H9 (cell line): ENCODE results near the gene GRHL3. TPM values are rescaled to one million over a fixed set of nuclear protein-coding genes. Genes with fewer than 3 reads are reported as not detected.

Source experiments
- DNase-seq: peaks from one replicate; pipeline ENCODE4 v3.0.0-alpha.2; 2017
- H2AFZ ChIP-seq: one replicate; pipeline ENCODE4 v1.6.1; 2013; ENCODE audit warnings: mild to moderate bottlenecking, low read length, control low read depth, moderate library complexity
- H2AK5ac ChIP-seq: 2 replicates; pipeline ENCODE4 v1.6.1; 2013; ENCODE audit warnings: low read length, control low read depth, mixed read lengths; ENCODE audit not compliant: insufficient read length
- H2BK120ac ChIP-seq: one replicate; pipeline ENCODE4 v1.6.1; 2013; ENCODE audit warnings: low read depth, mild to moderate bottlenecking, low read length, control low read depth, inconsistent platforms; ENCODE audit not compliant: poor library complexity, severe bottlenecking
- H2BK12ac ChIP-seq: 2 replicates; pipeline ENCODE4 v1.6.1; 2013; ENCODE audit warnings: low read length, control low read depth, mixed read lengths, low read depth; ENCODE audit not compliant: insufficient read length
- H2BK15ac ChIP-seq: 2 replicates; pipeline ENCODE4 v1.6.1; 2013; ENCODE audit warnings: low read depth, low read length, control low read depth
- H2BK20ac ChIP-seq: one replicate; pipeline ENCODE4 v1.6.1; 2013; ENCODE audit warnings: low read depth, mild to moderate bottlenecking, low read length, control low read depth, inconsistent platforms; ENCODE audit not compliant: poor library complexity, severe bottlenecking
- H2BK5ac ChIP-seq: 2 replicates; pipeline ENCODE4 v1.6.1; 2013; ENCODE audit warnings: low read length, control low read depth, mixed read lengths; ENCODE audit not compliant: insufficient read length
- H3K14ac ChIP-seq: 2 replicates; pipeline ENCODE4 v1.6.1; 2013; ENCODE audit warnings: low read length, control low read depth; ENCODE audit not compliant: insufficient read depth
- H3K18ac ChIP-seq: 2 replicates; pipeline ENCODE4 v1.6.1; 2013; ENCODE audit warnings: low read depth, mild to moderate bottlenecking, mixed read lengths, low read length, control low read depth; ENCODE audit not compliant: insufficient read length
- H3K23ac ChIP-seq: 2 replicates; pipeline ENCODE4 v1.6.1; 2013; ENCODE audit warnings: low read length, control low read depth, mixed read lengths, low read depth; ENCODE audit not compliant: insufficient read length
- H3K23me2 ChIP-seq: 2 replicates; pipeline ENCODE4 v1.6.1; 2013; ENCODE audit warnings: low read depth, mild to moderate bottlenecking, mixed read lengths, low read length, control low read depth; ENCODE audit not compliant: insufficient read length, poor library complexity, severe bottlenecking
- H3K27ac ChIP-seq: 2 replicates; pipeline ENCODE4 v1.5.1; 2013; ENCODE audit warnings: low read length, control low read depth, mixed read lengths, low read depth; ENCODE audit not compliant: insufficient read length
- H3K27me3 ChIP-seq: 2 replicates; pipeline ENCODE4 v1.6.1; 2013; ENCODE audit warnings: low read length, control low read depth, inconsistent platforms; ENCODE audit not compliant: insufficient read depth
- H3K4ac ChIP-seq: 2 replicates; pipeline ENCODE4 v1.6.1; 2013; ENCODE audit warnings: low read depth, mild to moderate bottlenecking, control low read depth, inconsistent platforms, low read length, moderate library complexity
- H3K4me1 ChIP-seq: 2 replicates; pipeline ENCODE4 v1.6.1; 2013; ENCODE audit warnings: low read length, control low read depth, inconsistent platforms; ENCODE audit not compliant: insufficient read depth
- H3K4me2 ChIP-seq: 2 replicates; pipeline ENCODE4 v1.6.1; 2013; ENCODE audit warnings: low read length, control low read depth, mixed read lengths; ENCODE audit not compliant: insufficient read length, insufficient read depth
- H3K56ac ChIP-seq: 2 replicates; pipeline ENCODE4 v1.6.1; 2013; ENCODE audit warnings: low read depth, mild to moderate bottlenecking, mixed read lengths, low read length, control low read depth; ENCODE audit not compliant: insufficient read length
- H3K79me1 ChIP-seq: 2 replicates; pipeline ENCODE4 v1.6.1; 2013; ENCODE audit warnings: low read depth, mild to moderate bottlenecking, moderate library complexity, low read length, control low read depth, inconsistent platforms; ENCODE audit not compliant: insufficient read depth, poor library complexity, severe bottlenecking
- H3K79me2 ChIP-seq: 2 replicates; pipeline ENCODE4 v1.6.1; 2013; ENCODE audit warnings: low read length, control low read depth, inconsistent platforms; ENCODE audit not compliant: insufficient read depth
- H3K9ac ChIP-seq: 2 replicates; pipeline ENCODE4 v1.6.1; 2013; ENCODE audit warnings: low read length, control low read depth, mixed read lengths; ENCODE audit not compliant: insufficient read length; ENCODE audit errors: extremely low read depth
- H3K9me3 ChIP-seq: one replicate; pipeline ENCODE4 v1.6.1; 2013; ENCODE audit warnings: low read depth, low read length, inconsistent platforms; ENCODE audit not compliant: control insufficient read depth
- H3T11ph ChIP-seq: one replicate; pipeline ENCODE4 v1.6.1; 2013; ENCODE audit warnings: mild to moderate bottlenecking, low read length, control low read depth, inconsistent platforms
- H4K20me1 ChIP-seq: one replicate; pipeline ENCODE4 v1.6.1; 2013; ENCODE audit not compliant: control insufficient read depth, insufficient read length, insufficient read depth
- H4K5ac ChIP-seq: 2 replicates; pipeline ENCODE4 v1.6.1; 2013; ENCODE audit warnings: low read depth, mild to moderate bottlenecking, mixed read lengths, low read length, control low read depth; ENCODE audit not compliant: insufficient read length
- H4K8ac ChIP-seq: replicated peaks from 2 replicates; pipeline ENCODE4 v1.6.1; 2013; ENCODE audit warnings: low read length, control low read depth, mixed read lengths, low read depth; ENCODE audit not compliant: insufficient read length
- H4K91ac ChIP-seq: 2 replicates; pipeline ENCODE4 v1.6.1; 2013; ENCODE audit warnings: low read depth, mild to moderate bottlenecking, moderate library complexity, mixed read lengths, low read length, control low read depth; ENCODE audit not compliant: insufficient read length
- H3K27ac Mint-ChIP-seq, 3 experiments: 2 replicates in 2 of 3; 3 replicates in 1 of 3; pipeline ENCODE4 v1.8.0; 2020 to 2021; ENCODE audit warnings: mixed read lengths in 3 of 3, mild to moderate bottlenecking in 1 of 3, moderate library complexity in 1 of 3
- H3K27me3 Mint-ChIP-seq: 2 replicates; pipeline ENCODE4 v1.8.0; 2021; ENCODE audit warnings: low read depth, mild to moderate bottlenecking, moderate library complexity, mixed read lengths
- H3K36me3 Mint-ChIP-seq, 3 experiments: 2 replicates in 2 of 3; 3 replicates in 1 of 3; pipeline ENCODE4 v1.8.0; 2020 to 2021; ENCODE audit warnings: low read depth in 3 of 3, mixed read lengths in 3 of 3; ENCODE audit not compliant: insufficient read depth in 1 of 3
- H3K4me1 Mint-ChIP-seq, 2 experiments: 2 replicates each; pipeline ENCODE4 v1.8.0; 2020; ENCODE audit warnings: mixed read lengths in 2 of 2
- H3K4me3 Mint-ChIP-seq, 2 experiments: 2 replicates in 1 of 2; 3 replicates in 1 of 2; pipeline ENCODE4 v1.8.0; 2020 to 2021; ENCODE audit warnings: mild to moderate bottlenecking in 2 of 2, mixed read lengths in 2 of 2, moderate library complexity in 1 of 2
- H3K9me3 Mint-ChIP-seq, 2 experiments: 2 replicates in 1 of 2; 3 replicates in 1 of 2; pipeline ENCODE4 v1.8.0; 2020; ENCODE audit warnings: mild to moderate bottlenecking in 2 of 2, mixed read lengths in 2 of 2, moderate library complexity in 1 of 2
- CTCF ChIP-seq: fragments of 200-600 bp; sonication (generic); conservative IDR thresholded peaks from 3 replicates; pipeline ENCODE4 v1.8.0; 2021; ENCODE audit warnings: antibody characterized with exemption, mild to moderate bottlenecking
- WGBS: extraction: QIAGEN DNeasy Blood & Tissue Kit; methylation state at CpG from one replicate; pipeline ENCODE4 v1.1.7; 2013; ENCODE audit warnings: missing lambda C conversion rate, low lambda C conversion rate, mixed read lengths; ENCODE audit not compliant: insufficient read length; ENCODE audit errors: extremely low coverage; 5-methylcytosine and 5-hydroxymethylcytosine counted together
- total RNA-seq: library from RNA; stranded (reverse); gene quantifications from 2 replicates; pipeline ENCODE4 v1.2.1, GENCODE V29; 2021

GRHL3 gene
- total RNA-seq, 1 experiment from 2014 or later = 3.5 TPM

GRCh38 chr1:24364975-24365678 lies 46.0 kb downstream of the GRHL3 start:
- Histone ChIP-seq H2BK5ac (no peak overlapping the region), H3K4me1 (no peaks in the 10 kb centered on the region), H4K20me1 (no peaks in the 10 kb centered on the region), H4K8ac (no peak overlapping the region), H2BK120ac (no peak overlapping the region), H2AFZ (no peak overlapping the region), H3K27ac (no peak overlapping the region), H3K4me2 (no peak overlapping the region), H3K23me2 (no peaks in the 10 kb centered on the region), H3K79me1 (no peaks in the 10 kb centered on the region), H3K4ac (no peak overlapping the region), H3K56ac (no peak overlapping the region), H2BK20ac (no peak overlapping the region), H3K27me3 (no peaks in the 10 kb centered on the region), H3K79me2 (no peaks in the 10 kb centered on the region), H3T11ph (no peak overlapping the region), H2AK5ac (no peak overlapping the region), H3K9ac (no peak overlapping the region), H4K91ac (no peak overlapping the region), H3K9me3 (no peaks in the 10 kb centered on the region), H2BK15ac (no peak overlapping the region), H3K23ac (no peak overlapping the region), H3K18ac (no peak overlapping the region), H4K5ac (no peak overlapping the region), H2BK12ac (no peak overlapping the region), H3K14ac (no peak overlapping the region)
- TF ChIP-seq CTCF = no peak
- no peaks in the 10 kb centered on the region for H3K9me3 Mint-ChIP-seq
- no peak for DNase-seq
- H3K36me3 Mint-ChIP-seq = peaks cover 0 to 3% (median 0%) of the 10 kb centered on the region in 3 experiments; a peak in 3 of 7 replicates
- peaks cover 12 to 20% of the 10 kb centered on the region in 2 experiments for H3K4me1 Mint-ChIP-seq
- H3K27me3 Mint-ChIP-seq = no peaks in the 10 kb centered on the region
- no peak overlapping the region for H3K4me3 Mint-ChIP-seq
- peak overlapping the region; percentile 36 to 76 (median 44); a peak in 3 of 7 replicates for H3K27ac Mint-ChIP-seq
- WGBS = no CpG with 5 or more reads among the region's 11 CpGs
